ENCODE data around the gene SORCS2. TPM values are rescaled to one million over a fixed set of nuclear protein-coding genes. Genes with fewer than 3 reads are reported as not detected.

SORCS2 gene
- polyA plus RNA-seq, 3 donors: 0.46 to 0.55 TPM; not detected in 1

DNA sequence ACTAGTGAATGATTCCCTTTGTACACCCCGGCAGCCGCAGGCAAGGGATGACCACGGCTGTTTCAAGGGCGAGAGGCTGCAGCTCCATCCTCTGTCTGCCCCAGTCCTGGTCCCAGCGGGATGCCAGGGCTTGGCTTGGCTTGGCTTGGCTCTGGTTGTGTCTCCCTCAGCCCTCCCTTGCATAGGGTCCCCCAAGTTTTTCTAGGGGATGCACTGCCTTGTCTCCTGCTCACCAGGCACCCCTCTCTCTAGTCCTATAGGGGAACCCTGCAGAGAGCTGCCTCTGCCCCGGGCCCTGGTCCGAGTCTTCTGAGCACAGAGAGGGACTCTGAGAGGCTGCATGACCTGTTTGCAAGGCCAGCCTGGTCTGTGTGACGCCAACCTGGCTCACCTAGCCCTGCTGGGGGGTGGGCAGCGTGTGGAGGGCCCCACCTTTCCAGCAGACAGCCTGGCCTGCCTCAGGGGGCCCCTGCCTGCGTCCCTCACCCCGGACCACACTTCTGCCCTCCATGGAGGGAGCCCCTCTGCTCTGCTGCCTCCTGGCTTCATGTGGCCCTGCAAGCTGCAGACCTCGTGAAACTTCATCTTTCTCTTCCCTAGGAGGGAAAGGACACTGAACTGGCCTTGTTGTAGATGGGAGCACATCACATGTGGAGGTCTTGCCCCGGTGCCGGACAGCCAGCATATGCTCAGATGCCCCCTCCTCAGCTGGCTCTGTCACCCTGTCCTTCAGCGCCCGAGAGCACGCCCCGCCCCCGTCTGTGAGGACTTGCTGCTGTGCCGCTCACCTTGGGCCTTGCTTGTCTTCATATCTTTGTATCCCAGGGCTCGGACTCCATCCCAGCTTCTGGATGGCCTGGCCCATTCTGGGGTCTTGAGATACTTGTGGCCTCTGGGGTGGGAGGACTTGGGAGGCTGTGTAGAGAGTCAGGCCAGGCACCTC, 16.4 kb downstream of the SORCS2 start:
- H3K4me3 Mint-ChIP-seq: no peak overlapping the region
- Histone ChIP-seq H3K4me2 (replicated peaks; ENCODE audit: extremely low read depth, low read length, poor library complexity, severe bottlenecking) (no peak overlapping the region), H3K4me3 (replicated peaks in 1 of 3; ENCODE audit: low read depth in 2 of 3, low read length in 3 of 3) (no peak overlapping the region), H2AFZ (ENCODE audit: insufficient read depth, low read depth, low read length, poor library complexity, severe bottlenecking) (no peak overlapping the region), H4K20me1 (ENCODE audit: insufficient read depth, low read length) (no peaks in the 10 kb centered on the region), H3K79me2 (ENCODE audit: insufficient read depth, low read length) (no peaks in the 10 kb centered on the region), H3K36me3 (replicated peaks in 1 of 2; ENCODE audit: control insufficient read depth in 1 of 2, insufficient read depth in 2 of 2, low read length in 2 of 2) (no peaks in the 10 kb centered on the region), H3K9ac (ENCODE audit: insufficient read depth, low read length, poor library complexity, severe bottlenecking) (no peak overlapping the region), H3K4me1 (ENCODE audit: control insufficient read depth in 1 of 2, insufficient read depth in 2 of 2, low read length in 2 of 2) (no peaks in the 10 kb centered on the region), H3K27me3 (ENCODE audit: control insufficient read depth in 2 of 2, insufficient read depth in 2 of 2, low read length in 2 of 2) (no peaks in the 10 kb centered on the region), H3K9me3 (replicated peaks in 1 of 2; ENCODE audit: control insufficient read depth in 1 of 2, insufficient read depth in 1 of 2, low read length in 2 of 2) (no peaks in the 10 kb centered on the region), H3K27ac (ENCODE audit: low read depth in 1 of 2, low read length in 2 of 2) (no peak overlapping the region)
- DNase-seq: no peak
- no peaks in the 10 kb centered on the region for H3K4me1 Mint-ChIP-seq
- WGBS (ENCODE audit: insufficient coverage): 88% methylated on average over 15 of the region's 21 CpGs
- TF ChIP-seq, protein P1, sequence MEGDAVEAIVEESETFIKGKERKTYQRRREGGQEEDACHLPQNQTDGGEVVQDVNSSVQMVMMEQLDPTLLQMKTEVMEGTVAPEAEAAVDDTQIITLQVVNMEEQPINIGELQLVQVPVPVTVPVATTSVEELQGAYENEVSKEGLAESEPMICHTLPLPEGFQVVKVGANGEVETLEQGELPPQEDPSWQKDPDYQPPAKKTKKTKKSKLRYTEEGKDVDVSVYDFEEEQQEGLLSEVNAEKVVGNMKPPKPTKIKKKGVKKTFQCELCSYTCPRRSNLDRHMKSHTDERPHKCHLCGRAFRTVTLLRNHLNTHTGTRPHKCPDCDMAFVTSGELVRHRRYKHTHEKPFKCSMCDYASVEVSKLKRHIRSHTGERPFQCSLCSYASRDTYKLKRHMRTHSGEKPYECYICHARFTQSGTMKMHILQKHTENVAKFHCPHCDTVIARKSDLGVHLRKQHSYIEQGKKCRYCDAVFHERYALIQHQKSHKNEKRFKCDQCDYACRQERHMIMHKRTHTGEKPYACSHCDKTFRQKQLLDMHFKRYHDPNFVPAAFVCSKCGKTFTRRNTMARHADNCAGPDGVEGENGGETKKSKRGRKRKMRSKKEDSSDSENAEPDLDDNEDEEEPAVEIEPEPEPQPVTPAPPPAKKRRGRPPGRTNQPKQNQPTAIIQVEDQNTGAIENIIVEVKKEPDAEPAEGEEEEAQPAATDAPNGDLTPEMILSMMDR (IDR thresholded peaks at IDR 0.05): no peak
- intact Hi-C loops (cut with micrococcal nuclease): no loop called here
- H3K27me3 Mint-ChIP-seq (ENCODE audit: low read depth in 3 of 3): peaks cover 4 to 10% (median 9%) of the 10 kb centered on the region in 3 donors
- H3K9me3 Mint-ChIP-seq: peaks cover 0 to 2% (median 0%) of the 10 kb centered on the region in 7 donors
- H3K27ac Mint-ChIP-seq: peak overlapping the region in 1 of 7 donors; percentile 54
- no peaks in the 10 kb centered on the region for H3K36me3 Mint-ChIP-seq

DNA sequence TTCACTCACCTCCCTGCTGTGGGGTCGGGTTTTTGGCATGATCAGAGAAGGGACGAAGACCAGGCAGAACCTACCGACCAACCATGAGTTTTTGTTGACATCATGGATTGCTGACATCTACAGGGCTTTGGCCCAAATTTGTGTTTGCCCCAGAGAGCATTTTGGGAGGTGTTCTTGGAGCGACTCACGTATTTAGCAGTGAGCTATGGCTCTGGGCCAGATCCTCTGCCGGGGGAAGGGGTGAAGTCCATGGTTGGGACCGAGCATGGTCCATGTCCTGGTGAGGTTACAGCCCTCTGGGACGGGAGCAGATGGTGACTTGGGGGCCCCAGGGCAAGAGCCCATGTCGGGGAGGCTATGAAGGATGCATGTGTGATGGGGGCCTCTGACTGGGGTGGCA, 17.4 kb downstream of the SORCS2 start:
- Mint-ChIP-seq H3K27ac (no peak overlapping the region), H3K4me1 (no peaks in the 10 kb centered on the region), H3K36me3 (no peaks in the 10 kb centered on the region), H3K4me3 (no peak overlapping the region), H3K27me3 (ENCODE audit: low read depth in 3 of 3) (peaks cover 4 to 7% (median 6%) of the 10 kb centered on the region in 3 donors), H3K9me3 (peaks cover 0 to 8% (median 4%) of the 10 kb centered on the region in 7 donors)
- Histone ChIP-seq H3K9ac (ENCODE audit: insufficient read depth, low read length, poor library complexity, severe bottlenecking) (no peak overlapping the region), H3K27ac (ENCODE audit: low read depth in 1 of 2, low read length in 2 of 2) (no peak overlapping the region), H4K20me1 (ENCODE audit: insufficient read depth, low read length) (no peaks in the 10 kb centered on the region), H3K79me2 (ENCODE audit: insufficient read depth, low read length) (no peaks in the 10 kb centered on the region), H3K36me3 (replicated peaks in 1 of 2; ENCODE audit: control insufficient read depth in 1 of 2, insufficient read depth in 2 of 2, low read length in 2 of 2) (no peaks in the 10 kb centered on the region), H3K4me3 (replicated peaks in 1 of 3; ENCODE audit: low read depth in 2 of 3, low read length in 3 of 3) (no peak overlapping the region), H3K9me3 (replicated peaks in 1 of 2; ENCODE audit: control insufficient read depth in 1 of 2, insufficient read depth in 1 of 2, low read length in 2 of 2) (peaks cover 0 to 4% of the 10 kb centered on the region in 2 donors), H3K4me1 (ENCODE audit: control insufficient read depth in 1 of 2, insufficient read depth in 2 of 2, low read length in 2 of 2) (no peaks in the 10 kb centered on the region), H3K27me3 (ENCODE audit: control insufficient read depth in 2 of 2, insufficient read depth in 2 of 2, low read length in 2 of 2) (no peaks in the 10 kb centered on the region), H3K4me2 (replicated peaks; ENCODE audit: extremely low read depth, low read length, poor library complexity, severe bottlenecking) (no peak overlapping the region), H2AFZ (ENCODE audit: insufficient read depth, low read depth, low read length, poor library complexity, severe bottlenecking) (no peak overlapping the region)
- intact Hi-C loops (cut with micrococcal nuclease): no loop called here
- DNase-seq: no peak
- 88% methylated on average over 8 of the region's 9 CpGs for WGBS (ENCODE audit: insufficient coverage)
- TF ChIP-seq, protein P1 (IDR thresholded peaks at IDR 0.05): no peak

All from CD14-positive monocyte (primary cell).